HepG2 (cell line): ENCODE results near the gene VARS1. TPM values are rescaled to one million over a fixed set of nuclear protein-coding genes. Genes with fewer than 3 reads are reported as not detected.

Source experiments
- ELF4 ChIP-seq: sonication (generic); formaldehyde crosslinking; IDR thresholded peaks from 2 replicates; pipeline ENCODE4 v1.5.0; 2020; ENCODE audit warnings: missing genetic modification reagents, mild to moderate bottlenecking, moderate library complexity, borderline replicate concordance
- MTF1 ChIP-seq: sonication (generic); formaldehyde crosslinking; IDR thresholded peaks from 2 replicates; pipeline ENCODE4 v1.5.0; 2020; ENCODE audit warnings: missing genetic modification reagents
- NCOA2 ChIP-seq: sonication (generic); formaldehyde crosslinking; IDR thresholded peaks from 2 replicates; pipeline ENCODE4 v1.8.0; 2022; ENCODE audit warnings: inconsistent platforms
- RAD21 ChIP-seq: fragments of 450-650 bp; formaldehyde crosslinking; IDR thresholded peaks from 2 replicates; pipeline ENCODE4 v1.5.0; 2020; ENCODE audit warnings: mild to moderate bottlenecking
- RAD51 ChIP-seq: fragments of 450-650 bp; IDR thresholded peaks from 2 replicates; pipeline ENCODE4 v1.6.1; 2016; ENCODE audit warnings: borderline replicate concordance
- RCOR2 ChIP-seq: IDR thresholded peaks from 2 replicates; pipeline ENCODE4 v1.6.1; 2016; ENCODE audit warnings: missing biosample characterization, missing genetic modification reagents
- SRY ChIP-seq: sonication (generic); formaldehyde crosslinking; IDR thresholded peaks from 2 replicates; pipeline ENCODE4 v1.8.0; 2022; ENCODE audit warnings: mild to moderate bottlenecking, missing genetic modification reagents
- TRAFD1 ChIP-seq: sonication (generic); formaldehyde crosslinking; IDR thresholded peaks from 2 replicates; pipeline ENCODE4 v1.5.1; 2020; ENCODE audit warnings: missing genetic modification reagents, mild to moderate bottlenecking, borderline replicate concordance
- U2AF2 ChIP-seq: fragments of 200-400 bp; formaldehyde crosslinking; IDR thresholded peaks from 2 replicates; pipeline ENCODE4 v1.6.1; 2017; ENCODE audit warnings: low read depth, mild to moderate bottlenecking, low read length
- ZFAT ChIP-seq: sonication (generic); formaldehyde crosslinking; conservative IDR thresholded peaks from 2 replicates; pipeline ENCODE4 v1.8.1; 2023; ENCODE audit warnings: missing genetic modification reagents, inconsistent platforms
- ZMYM2 ChIP-seq: sonication (generic); formaldehyde crosslinking; IDR thresholded peaks from 2 replicates; pipeline ENCODE4 v1.8.0; 2022; ENCODE audit warnings: mild to moderate bottlenecking, missing genetic modification reagents
- ZNF20 ChIP-seq: sonication (generic); formaldehyde crosslinking; IDR thresholded peaks from 2 replicates; pipeline ENCODE4 v1.4.0; 2020; ENCODE audit warnings: mild to moderate bottlenecking, moderate library complexity, missing genetic modification reagents
- ZNF260 ChIP-seq: sonication (generic); formaldehyde crosslinking; IDR thresholded peaks from 2 replicates; pipeline ENCODE4 v1.4.0; 2020; ENCODE audit warnings: missing genetic modification reagents, low read depth, mild to moderate bottlenecking, borderline replicate concordance
- ZNF263 ChIP-seq: sonication (generic); formaldehyde crosslinking; IDR thresholded peaks from 2 replicates; pipeline ENCODE4 v1.4.0; 2020; ENCODE audit warnings: missing genetic modification reagents
- ZNF333 ChIP-seq: sonication (generic); formaldehyde crosslinking; IDR thresholded peaks from 2 replicates; pipeline ENCODE4 v1.4.0; 2020; ENCODE audit warnings: mild to moderate bottlenecking, missing genetic modification reagents, borderline replicate concordance
- ZNF501 ChIP-seq: sonication (generic); formaldehyde crosslinking; IDR thresholded peaks from 2 replicates; pipeline ENCODE4 v1.5.1; 2020; ENCODE audit warnings: mild to moderate bottlenecking, moderate library complexity, missing genetic modification reagents
- ZNF552 ChIP-seq: sonication (generic); formaldehyde crosslinking; IDR thresholded peaks from 2 replicates; pipeline ENCODE4 v1.9.0; 2022; ENCODE audit warnings: missing genetic modification reagents, mild to moderate bottlenecking, borderline replicate concordance
- ZNF572 ChIP-seq: sonication (generic); formaldehyde crosslinking; IDR thresholded peaks from 2 replicates; pipeline ENCODE4 v1.5.1; 2020; ENCODE audit warnings: mild to moderate bottlenecking, missing genetic modification reagents
- ZNF646 ChIP-seq: sonication (generic); formaldehyde crosslinking; IDR thresholded peaks from 2 replicates; pipeline ENCODE4 v1.9.0; 2021; ENCODE audit warnings: mild to moderate bottlenecking, missing genetic modification reagents
- ZNF703 ChIP-seq: sonication (generic); formaldehyde crosslinking; IDR thresholded peaks from 2 replicates; pipeline ENCODE4 v1.5.1; 2020; ENCODE audit warnings: missing genetic modification reagents, mild to moderate bottlenecking, moderate library complexity, borderline replicate concordance
- ZSCAN31 ChIP-seq: sonication (generic); formaldehyde crosslinking; IDR thresholded peaks from 2 replicates; pipeline ENCODE4 v1.5.0; 2020; ENCODE audit warnings: low read depth, mild to moderate bottlenecking, missing genetic modification reagents
- polyA plus RNA-seq, 8 experiments: library from polyadenylated mRNA; depleted of rRNA in 3 of 8; stranded (reverse) in 7 of 8; unstranded in 1 of 8; fragments of >200 nt; fragmentation: Illumina TruSeq in 4 of 8; extraction: Trizol in 4 of 8; gene quantifications; 2 replicates each; pipeline versions ENCODE4 v1.2.1 to v1.2.3, GENCODE V29; 2011 to 2016; ENCODE audit warnings: low read depth in 4 of 8, missing spikeins in 1 of 8, mixed read lengths in 1 of 8; ENCODE audit not compliant: insufficient read depth in 1 of 8
- total RNA-seq, 5 experiments: library from RNA; depleted of rRNA; stranded (reverse); fragments of >200 nt; fragmentation: Illumina TruSeq; extraction: Trizol; gene quantifications; 2 replicates each; pipeline ENCODE4 v1.2.3, GENCODE V29; 2016; ENCODE audit warnings: low read depth in 1 of 5

VARS1 gene
- total and polyA plus RNA-seq, 2 of the 13 experiments (the other 11 are each of a cell fraction or from before 2014, with no cell fraction given), result 14.7 to 56.1 TPM

- TF ChIP-seq ZFAT (CRISPR knock-in tag) (no peak), ZNF552 (CRISPR knock-in tag) (no peak), RCOR2 (CRISPR knock-in tag) (no peak), ZNF260 (CRISPR knock-in tag) (no peak), MTF1 (CRISPR knock-in tag) (no peak), ZNF20 (CRISPR knock-in tag) (no peak), ZNF263 (CRISPR knock-in tag) (no peak), ZSCAN31 (CRISPR knock-in tag) (no peak), ZNF646 (CRISPR knock-in tag) (no peak), ELF4 (no peak), ZNF703 (CRISPR knock-in tag) (no peak), ZNF572 (CRISPR knock-in tag) (peak; percentile 88; the same call in 1 of the 2 replicates), NCOA2 (CRISPR knock-in tag) (0 out of 2 replicates have a peak, but pooled peaks have one; percentile 18), ZMYM2 (CRISPR knock-in tag) (no peak), TRAFD1 (CRISPR knock-in tag) (no peak), SRY (CRISPR knock-in tag) (0 out of 2 replicates have a peak, but pooled peaks have one; percentile 34), U2AF2 (no peak), ZNF333 (CRISPR knock-in tag) (peak; percentile 49; the same call in 1 of the 2 replicates), RAD51 (no peak), RAD21 (no peak), ZNF501 (CRISPR knock-in tag) (0 out of 2 replicates have a peak, but pooled peaks have one; percentile 16)
Measured at GRCh38 chr6:31775633-31776484, 19.7 kb downstream of the VARS1 start (continued).
